ENCODE data around the gene JPT2.

The JPT2 gene

GRCh38 chr16:1677942-1678499 lies at the start of gene JPT2:
TSS of gene JPT2 (plus strand) at chr16:1678279. CDS start at chr16:1678313, 34 bp downstream.
- DNase-seq, result peak; percentile 79 to 89

GRCh38 chr16:1630450-1631213 lies 47.4 kb upstream of the JPT2 start:
- DNase-seq, result no peak

- no peak for DNase-seq
These were observed 46.8 kb upstream of the JPT2 start for GRCh38 chr16:1631230-1631629.

- DNase-seq, result no peak
These were observed 46.0 kb upstream of the JPT2 start for GRCh38 chr16:1631931-1632637.

GRCh38 chr16:1632638-1632970 lies 45.5 kb upstream of the JPT2 start:
- no peak for DNase-seq

- no peak for DNase-seq
These were observed 44.8 kb upstream of the JPT2 start for GRCh38 chr16:1633310-1633709.

GRCh38 chr16:1634541-1634940 lies 43.5 kb upstream of the JPT2 start:
- DNase-seq, result no peak

- DNase-seq, result no peak
These were observed 43.0 kb upstream of the JPT2 start for GRCh38 chr16:1635070-1635469.

- DNase-seq, result no peak
These were observed 40.6 kb upstream of the JPT2 start for GRCh38 chr16:1637526-1637925.

GRCh38 chr16:1638757-1639156 lies 39.3 kb upstream of the JPT2 start:
- no peak for DNase-seq

GRCh38 chr16:1639282-1639681 lies 38.8 kb upstream of the JPT2 start:
- DNase-seq, result no peak

- DNase-seq, result no peak
These were observed 38.2 kb upstream of the JPT2 start for GRCh38 chr16:1639860-1640259.

- DNase-seq, result no peak
These were observed 37.7 kb upstream of the JPT2 start for GRCh38 chr16:1640261-1640941.

- DNase-seq, result no peak
These were observed 36.8 kb upstream of the JPT2 start for GRCh38 chr16:1641261-1641660.

GRCh38 chr16:1642148-1642547 lies 35.9 kb upstream of the JPT2 start:
- no peak for DNase-seq

- no peak for DNase-seq
These were observed 35.3 kb upstream of the JPT2 start for GRCh38 chr16:1642753-1643152.

- DNase-seq, result no peak
These were observed 34.6 kb upstream of the JPT2 start for GRCh38 chr16:1643521-1643920.

GRCh38 chr16:1645914-1646525 lies 32.1 kb upstream of the JPT2 start:
- peak in 1 of 2 donors; percentile 72 for DNase-seq

- DNase-seq, result peak in 1 of 2 donors; percentile 77
These were observed 30.2 kb upstream of the JPT2 start for GRCh38 chr16:1647856-1648255.

- DNase-seq, result no peak
These were observed 27.9 kb upstream of the JPT2 start for GRCh38 chr16:1650131-1650530.

GRCh38 chr16:1651094-1651973 lies 26.7 kb upstream of the JPT2 start:
- no peak for DNase-seq

- DNase-seq, result no peak
These were observed 26.1 kb upstream of the JPT2 start for GRCh38 chr16:1651974-1652312.
